ENCODE data around the gene CEP128.

CEP128 gene

GRCh38 chr14:80771201-80771600, 170.3 kb downstream of the CEP128 start:
- DNase-seq (no peak), ATAC-seq (no peak)

DNA sequence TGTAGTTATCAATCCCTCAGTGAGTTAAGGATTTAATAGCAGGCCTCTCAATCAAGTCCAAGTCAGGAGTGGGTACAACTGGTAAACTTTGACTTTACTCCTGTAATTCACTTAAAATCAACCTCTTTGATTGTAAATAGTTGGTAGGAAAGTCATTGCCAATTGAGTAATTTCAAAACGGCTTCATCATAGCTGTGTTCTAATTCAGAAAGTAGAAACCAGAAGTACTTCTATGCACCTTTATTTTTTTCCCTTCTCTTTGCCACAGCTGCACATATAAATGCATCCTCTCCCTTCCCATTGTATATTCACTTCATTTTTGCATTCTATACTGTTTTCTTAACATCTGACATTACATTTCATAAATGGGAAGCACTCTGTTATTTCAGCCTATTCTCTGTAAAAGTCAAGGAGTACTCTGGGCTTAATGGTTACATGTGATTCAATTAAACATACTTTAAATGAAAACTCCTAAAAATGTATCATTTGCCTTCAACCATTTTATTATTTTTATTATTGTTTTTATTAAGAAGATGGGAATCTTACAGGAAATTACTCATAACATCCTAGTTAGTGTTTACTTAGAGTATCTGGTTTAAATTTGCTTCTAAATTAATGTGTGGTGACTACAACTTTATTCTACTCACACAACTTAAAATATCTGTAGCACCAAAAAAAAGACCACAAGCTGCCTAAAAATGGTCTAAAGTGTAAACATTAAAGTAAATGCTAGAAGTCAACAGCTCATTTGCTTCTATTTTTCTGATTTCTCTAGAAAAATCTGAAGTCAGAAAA, 171.2 kb downstream of the CEP128 start:
- DNase-seq (no peak), ATAC-seq (no peak)

DNA sequence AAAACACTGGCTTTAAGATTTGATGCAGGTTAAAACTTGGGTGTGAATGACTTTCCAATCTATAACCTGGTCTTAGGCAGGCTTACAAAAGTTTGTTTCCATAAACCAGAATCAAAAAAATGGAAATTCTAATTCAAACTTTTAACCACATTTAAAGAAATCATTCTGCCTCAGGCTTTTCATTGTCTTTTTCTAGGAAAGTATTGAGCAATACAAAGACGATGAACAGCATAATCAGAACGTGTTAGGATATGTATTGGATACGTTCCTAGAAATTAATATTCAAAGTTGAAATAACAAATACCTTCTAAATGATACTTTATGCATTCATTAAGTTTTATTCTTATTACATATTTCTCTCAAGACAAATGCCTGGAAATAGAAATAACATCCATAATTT, 172.9 kb downstream of the CEP128 start:
- DNase-seq (no peak), ATAC-seq (no peak)

GRCh38 chr14:80764921-80765507, 176.5 kb downstream of the CEP128 start:
- ATAC-seq (no peak), DNase-seq (no peak)

DNA sequence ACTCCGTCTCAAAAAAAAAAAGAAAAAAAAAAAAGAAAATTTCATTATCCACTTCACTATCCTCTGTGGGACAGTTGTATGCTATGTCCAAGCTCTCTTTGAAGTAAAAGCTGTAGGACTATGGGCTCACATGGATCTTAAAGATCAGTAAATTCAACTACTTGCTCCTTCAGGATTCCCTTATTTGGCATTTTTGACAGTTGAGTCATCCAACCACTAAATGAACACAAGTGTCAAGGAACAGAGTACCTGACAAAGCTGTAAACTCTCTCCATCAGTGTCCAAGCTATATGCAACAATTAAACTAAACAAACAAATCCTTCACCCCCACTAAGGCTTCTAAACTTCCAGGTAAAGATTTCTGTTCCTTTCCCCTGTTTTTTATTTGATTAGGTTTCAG, 177.0 kb downstream of the CEP128 start:
- ATAC-seq (no peak), DNase-seq (no peak)

DNA sequence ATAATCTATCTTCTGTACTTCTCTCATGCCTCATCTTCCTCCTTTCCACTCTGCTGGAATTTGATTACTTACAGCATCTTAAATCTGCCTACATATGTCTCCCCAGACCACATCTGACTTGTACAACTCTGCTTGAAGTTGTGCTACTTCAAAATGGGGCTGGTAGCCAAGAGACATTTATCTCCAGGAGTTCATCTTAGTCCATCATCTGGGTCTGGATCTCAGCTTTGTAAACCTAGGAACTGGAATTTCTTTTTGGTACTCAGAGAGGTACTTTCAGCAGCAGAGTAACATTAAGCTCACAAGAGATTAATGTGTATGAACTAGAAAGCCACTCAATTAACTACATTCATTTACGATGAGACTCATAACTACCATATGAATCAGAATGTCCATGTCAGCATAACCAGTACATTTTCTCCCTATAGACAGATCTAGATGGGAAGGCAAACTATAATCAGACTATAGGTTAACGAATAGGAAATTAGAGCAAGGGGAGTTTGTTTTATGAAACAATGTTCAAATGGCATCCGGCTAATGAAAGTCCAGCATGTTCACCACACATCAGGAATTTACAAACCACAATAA, 178.8 kb downstream of the CEP128 start:
- DNase-seq, result no peak

GRCh38 chr14:80754696-80755095, 186.8 kb downstream of the CEP128 start:
- DNase-seq, result no peak
- ATAC-seq, result no peak

More for the DNA sequence above, 178.8 kb downstream of the CEP128 start:
- ATAC-seq, result no peak

DNA sequence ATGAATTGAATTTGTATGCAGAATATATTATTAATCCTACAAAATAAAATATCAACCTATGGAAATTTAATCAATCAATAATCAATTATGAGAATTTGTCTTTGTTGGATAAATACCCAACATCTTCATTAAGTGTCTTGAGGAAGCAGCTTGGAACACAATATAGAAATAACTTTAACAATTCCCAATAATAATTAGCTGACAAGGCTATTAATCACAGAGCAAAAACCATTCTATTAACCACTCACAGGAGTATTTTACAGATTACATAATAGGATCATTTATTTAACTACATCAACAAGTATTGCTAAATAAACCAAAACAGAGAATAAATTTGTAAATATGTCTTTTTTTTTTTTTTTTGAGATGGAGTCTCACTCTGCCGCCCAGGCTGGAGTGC, 190.3 kb downstream of the CEP128 start:
- ATAC-seq (no peak), DNase-seq (no peak)

DNA sequence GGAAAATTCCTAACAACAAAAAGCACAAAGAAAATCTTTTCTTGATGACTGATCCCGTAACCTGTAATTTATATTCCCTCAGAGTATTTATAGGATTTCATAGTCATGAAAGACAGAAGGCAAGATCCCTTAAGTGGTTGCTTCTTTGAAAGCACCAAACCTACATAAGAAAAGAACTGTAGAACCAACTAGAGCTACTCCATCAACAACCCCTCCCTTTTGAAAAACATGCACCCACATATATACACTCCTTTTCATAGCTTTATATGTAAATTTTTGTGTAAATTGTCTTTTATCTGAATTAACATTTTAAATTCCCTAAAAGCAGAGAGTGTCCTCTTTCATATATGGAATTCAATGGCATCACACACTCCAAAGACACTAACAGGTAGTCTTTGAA, 215.3 kb downstream of the CEP128 start:
- no peak for ATAC-seq
- no peak for DNase-seq

DNA sequence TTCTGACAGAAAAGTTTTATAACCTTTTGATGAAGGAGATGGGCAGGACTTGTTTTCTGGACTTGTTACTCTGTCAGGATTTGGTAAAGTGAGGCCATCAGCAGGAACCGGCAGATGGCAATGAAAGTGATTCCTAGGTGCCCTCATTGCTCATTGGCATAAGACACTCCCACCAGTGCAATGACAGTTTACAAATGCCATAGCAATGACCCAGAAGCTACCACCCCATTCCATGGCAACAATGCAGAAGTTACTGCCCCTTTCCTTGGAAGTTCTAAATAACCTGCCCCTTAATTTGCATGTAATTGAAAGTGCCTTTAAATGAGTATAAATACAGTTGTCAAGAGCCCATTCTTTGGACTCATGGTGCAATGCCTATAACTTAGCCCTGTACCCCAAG, 222.6 kb downstream of the CEP128 start:
- DNase-seq (no peak), ATAC-seq (no peak)

- DNase-seq, result no peak
- ATAC-seq, result no peak
These were observed 227.1 kb downstream of the CEP128 start for GRCh38 chr14:80714474-80714873.

GRCh38 chr14:80713076-80713850, 228.3 kb downstream of the CEP128 start:
- DNase-seq, result no peak
- no peak for ATAC-seq

DNA sequence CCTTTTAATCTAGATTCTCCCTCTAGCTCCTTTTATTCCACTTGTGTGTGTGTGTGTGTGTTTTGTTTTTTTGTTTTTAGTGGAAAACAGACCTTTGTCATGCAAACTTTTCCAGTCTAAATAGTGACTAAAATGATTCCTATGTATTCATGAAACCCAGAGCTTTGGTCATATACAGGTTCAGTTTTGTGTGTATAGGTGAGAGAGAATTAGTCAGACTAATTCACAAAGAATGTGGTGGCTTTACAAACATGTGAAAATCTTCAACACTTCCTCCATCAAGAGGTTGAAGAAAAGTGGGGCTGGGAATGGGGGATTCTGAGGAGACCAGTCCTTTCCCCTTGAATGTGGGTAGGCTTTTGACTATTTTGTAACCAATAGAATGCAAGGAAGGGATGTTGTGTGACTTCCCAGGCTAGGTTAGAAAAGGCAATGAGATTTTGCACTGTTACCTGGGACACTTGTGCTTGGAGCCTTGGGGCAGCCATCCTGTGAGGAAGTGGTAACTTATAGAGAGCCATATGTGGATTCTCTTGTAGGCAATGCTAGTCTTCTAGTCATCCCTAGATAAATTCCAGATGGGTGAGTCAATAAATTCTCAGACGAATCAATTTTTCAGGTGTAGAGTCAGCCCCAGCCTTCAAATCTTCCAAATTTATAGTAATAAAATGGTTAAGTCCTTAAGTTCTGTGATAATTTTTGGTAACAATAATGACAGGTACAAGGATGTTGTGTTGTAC, 236.1 kb downstream of the CEP128 start:
- ATAC-seq, result no peak
- no peak for DNase-seq

- DNase-seq, result no peak
- no peak for ATAC-seq
These were observed 240.9 kb downstream of the CEP128 start for GRCh38 chr14:80700601-80701000.

GRCh38 chr14:80699861-80700260, 241.7 kb downstream of the CEP128 start:
- DNase-seq (no peak), ATAC-seq (peak; percentile 14)

- no peak for ATAC-seq
- no peak for DNase-seq
These were observed 242.6 kb downstream of the CEP128 start for GRCh38 chr14:80698974-80699373.

DNA sequence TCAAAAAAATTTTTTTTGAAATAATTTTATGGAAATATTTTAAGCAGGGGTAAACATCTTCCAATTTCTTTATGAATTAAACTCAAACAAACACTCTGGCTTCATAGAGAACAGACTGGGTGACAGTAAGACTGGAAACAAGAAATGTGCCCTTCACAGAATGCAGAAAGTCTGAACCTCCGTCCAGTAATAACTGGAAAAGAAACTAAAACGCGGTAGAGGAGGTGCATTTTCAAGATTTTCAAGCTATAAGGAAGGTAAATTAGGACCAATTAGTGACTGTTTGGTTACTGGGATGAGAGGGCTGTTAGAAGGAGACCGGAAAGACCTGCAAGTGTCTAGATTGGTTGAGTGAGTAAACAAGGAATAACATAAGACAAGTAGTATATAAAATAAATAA, 245.7 kb downstream of the CEP128 start:
- ATAC-seq, result no peak

GRCh38 chr14:80692903-80693302, 248.6 kb downstream of the CEP128 start:
- no peak for ATAC-seq

More for the DNA sequence above, 245.7 kb downstream of the CEP128 start:
- no peak for DNase-seq

DNA sequence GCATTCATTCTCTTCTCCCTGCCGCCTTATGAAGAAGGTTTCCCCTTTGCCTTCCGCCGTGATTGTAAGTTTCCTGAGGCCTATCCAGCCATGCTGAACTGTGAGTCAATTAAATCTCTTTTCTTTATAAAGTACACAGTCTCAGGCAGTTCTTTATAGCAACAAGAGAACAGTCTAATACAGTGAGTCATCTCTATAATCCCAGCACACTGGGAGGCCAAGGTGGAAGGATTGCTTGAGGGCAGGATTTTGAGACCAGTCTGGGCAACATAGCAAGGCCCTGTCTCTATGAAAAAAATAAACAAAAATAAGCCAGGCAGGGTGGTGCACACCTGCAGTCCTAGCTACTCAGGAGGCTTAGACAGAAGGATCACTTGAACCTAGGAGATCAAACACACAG, 259.9 kb downstream of the CEP128 start:
- no peak for DNase-seq
- ATAC-seq, result no peak

More at GRCh38 chr14:80692903-80693302, 248.6 kb downstream of the CEP128 start:
- no peak for DNase-seq

GRCh38 chr14:80679273-80679672, 262.3 kb downstream of the CEP128 start:
- DNase-seq, result no peak
- no peak for ATAC-seq

DNA sequence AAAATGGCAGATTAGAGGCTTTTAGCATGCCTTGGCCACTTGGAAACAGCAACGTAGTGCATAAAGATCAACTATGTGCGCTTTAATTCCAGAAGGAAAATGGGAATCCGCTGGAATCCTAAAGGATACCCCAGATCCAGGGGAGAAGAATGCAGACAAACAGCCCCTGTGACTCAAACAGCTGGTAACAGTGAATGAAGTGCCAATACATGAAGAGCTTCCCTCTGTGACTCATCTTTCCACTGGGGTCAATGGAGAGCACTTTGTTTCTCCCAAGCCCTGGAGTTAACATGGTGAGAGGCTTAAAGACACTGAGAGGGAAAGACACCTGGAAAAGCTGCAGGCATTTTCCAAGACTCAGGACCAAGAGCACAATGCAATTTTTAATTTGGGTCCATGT, 263.1 kb downstream of the CEP128 start:
- DNase-seq (no peak), ATAC-seq (no peak)

- ATAC-seq, result no peak
These were observed 272.1 kb downstream of the CEP128 start for GRCh38 chr14:80669426-80669825.

More at GRCh38 chr14:80669426-80669825, 272.1 kb downstream of the CEP128 start:
- no peak for DNase-seq
